Measurements from ENCODE around the gene TNFRSF11A.

Gene TNFRSF11A

DNA sequence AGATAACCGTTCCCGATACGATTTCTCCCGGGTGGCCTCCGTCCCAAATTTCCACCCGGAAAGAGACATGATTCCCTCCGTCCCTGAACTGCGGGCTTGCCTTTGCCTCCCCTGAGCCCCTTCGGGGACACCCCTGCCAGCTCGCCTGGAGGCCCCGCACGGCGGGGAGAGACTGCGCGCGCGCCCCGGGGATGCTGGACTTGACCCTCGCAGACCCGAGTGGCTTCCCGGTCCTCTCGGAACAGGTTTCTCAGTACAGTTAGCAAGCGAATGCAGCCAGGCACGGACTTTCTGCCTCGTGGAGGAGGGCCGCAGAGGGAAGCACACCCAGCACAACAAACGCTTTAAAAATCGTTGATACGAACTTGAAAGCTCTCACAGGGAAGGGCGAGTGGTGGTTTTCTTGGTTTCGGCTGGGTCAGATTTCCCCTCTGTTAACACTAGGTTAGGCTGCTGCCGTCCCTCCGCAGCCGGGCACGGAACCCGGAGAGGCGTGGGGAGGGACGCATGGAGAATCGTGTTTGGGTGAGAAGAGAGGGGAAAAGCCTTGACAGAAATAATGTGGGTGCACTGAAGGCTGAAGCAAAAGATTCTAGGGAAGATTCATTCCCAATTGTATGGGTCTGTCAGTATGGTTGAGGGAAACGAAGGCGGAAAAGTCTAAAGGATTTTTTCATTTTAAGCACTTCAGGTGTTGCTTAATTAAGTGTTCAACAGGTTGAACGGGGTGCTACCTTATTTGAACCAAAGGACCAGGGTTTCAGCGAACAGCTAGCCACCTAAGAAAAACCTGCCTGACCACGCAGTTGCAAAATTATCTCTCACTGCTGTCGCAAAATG lies 916 bp downstream of the TNFRSF11A start:
- peak; percentile 27 for DNase-seq (ENCODE audit: low spot score)

DNA sequence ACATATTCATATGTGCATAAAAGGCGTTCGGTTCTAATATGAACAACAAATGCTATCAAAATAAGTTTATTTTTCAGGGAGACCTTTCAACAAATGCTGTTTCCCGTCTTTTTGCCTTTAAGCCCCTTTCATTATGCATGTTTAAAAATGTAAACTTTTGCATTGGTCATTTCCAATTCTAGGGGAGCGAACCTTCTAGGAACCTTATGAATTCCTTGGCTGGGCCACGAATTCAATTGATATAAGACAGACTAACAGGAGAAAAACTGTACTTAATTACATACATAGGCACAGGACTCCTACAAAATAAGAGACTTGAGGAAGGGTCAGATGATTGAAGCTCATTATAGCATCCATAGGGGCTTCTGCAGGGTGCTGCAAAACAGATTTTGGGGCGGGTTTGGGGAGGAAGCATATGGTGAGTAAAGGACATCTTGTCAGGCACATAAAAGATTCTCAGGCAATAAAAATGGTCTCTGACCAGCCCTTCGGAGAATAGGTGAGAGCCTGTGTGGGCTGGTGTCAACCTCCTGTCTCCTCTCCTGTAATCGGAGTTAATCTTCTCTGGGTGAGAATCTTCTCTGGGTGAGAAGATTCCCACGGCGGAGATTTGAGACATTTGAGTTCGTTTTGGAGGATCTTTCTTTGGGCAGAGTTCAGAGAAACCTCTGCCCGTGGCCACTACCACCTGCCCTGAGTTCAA lies 1.7 kb downstream of the TNFRSF11A start:
- no peak for DNase-seq (ENCODE audit: low spot score)

GRCh38 chr18:62327977-62328376 lies 2.9 kb downstream of the TNFRSF11A start:
- no peak for DNase-seq (ENCODE audit: low spot score)

DNA sequence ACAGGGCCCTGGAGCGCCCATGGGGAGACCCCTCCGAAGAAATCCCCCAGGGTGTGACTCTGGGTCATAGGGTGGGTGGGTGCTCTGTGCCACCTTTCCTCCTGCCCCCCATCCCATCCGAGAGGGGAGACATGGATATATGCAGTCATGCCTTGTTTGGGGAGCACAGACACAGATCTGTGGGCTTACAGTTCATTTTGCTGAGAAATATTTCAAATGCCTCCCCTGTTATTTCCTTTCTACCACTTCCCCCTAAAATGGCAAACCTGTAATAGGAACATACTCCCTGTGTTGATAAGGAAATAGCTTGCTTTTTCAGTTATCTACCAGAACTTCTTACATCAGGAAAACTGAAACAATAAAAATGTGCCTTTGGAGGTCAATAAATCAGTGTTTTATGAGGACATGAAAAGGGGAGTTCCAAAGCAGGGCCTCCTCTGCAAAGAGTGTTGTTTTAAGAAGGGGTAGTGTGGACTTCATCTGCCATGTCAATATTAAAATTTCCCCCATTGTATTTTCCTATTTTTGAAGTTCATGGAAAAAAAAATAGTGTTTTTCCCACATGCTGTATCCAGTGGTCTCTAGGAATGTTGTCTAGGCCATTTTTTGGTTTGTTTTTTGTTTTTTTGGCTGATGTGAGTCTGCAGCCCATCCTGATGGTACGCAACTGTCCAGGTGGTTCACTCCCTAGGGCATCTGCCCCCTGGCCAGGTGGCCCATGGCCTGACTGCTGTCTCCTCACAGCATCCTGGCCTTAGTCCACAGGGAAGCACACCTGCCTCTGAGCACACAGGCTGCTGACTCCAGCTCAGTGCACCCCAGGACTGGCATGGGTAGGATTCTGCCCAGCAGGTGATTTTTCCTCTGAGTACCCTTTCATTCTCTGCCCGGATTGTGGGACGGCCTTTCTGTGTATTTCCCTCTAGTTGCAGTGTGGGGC lies 3.7 kb downstream of the TNFRSF11A start:
- DNase-seq (ENCODE audit: low spot score), result peak; percentile 21

GRCh38 chr18:62329691-62330454 lies 4.8 kb downstream of the TNFRSF11A start:
- peak; percentile 18 for DNase-seq (ENCODE audit: low spot score)

- no peak for DNase-seq (ENCODE audit: low spot score)
These were observed 5.5 kb downstream of the TNFRSF11A start for GRCh38 chr18:62330650-62331049.

DNA sequence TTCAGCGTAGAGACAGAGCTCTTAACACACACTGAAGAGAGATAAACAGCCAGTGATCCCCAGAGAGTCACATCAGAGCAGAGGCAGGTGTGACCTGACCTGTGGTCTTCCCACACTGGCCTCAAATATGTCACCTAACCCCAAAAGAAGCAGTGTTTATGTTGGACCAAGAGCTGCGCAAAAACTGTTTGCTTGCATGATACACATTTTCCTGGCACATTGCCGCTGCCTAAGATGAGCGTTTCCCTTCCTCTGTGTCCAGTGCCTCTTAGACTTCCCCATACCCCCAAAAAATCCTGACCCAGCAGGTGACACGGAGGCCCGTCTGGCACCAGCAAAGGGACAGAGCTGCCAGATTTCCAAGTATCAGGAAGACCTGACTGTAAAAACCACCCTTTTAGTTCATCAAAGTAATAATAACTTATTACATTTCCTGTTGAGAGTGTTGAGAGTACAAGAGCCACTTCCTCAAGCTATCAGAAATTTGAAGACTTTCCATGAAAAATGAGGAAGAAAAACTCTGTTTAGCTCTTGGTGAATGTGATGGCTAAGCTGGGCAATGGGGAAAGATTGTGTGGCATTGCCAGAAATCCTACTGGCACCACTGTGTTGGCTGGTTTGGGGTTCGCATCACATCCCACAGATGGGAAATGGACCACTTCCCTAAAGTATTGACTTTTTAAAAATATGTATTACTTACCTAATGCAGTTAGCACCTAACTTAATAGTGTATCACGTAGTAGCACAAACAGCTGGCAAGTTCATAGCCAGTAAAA lies 6.7 kb downstream of the TNFRSF11A start:
- DNase-seq (ENCODE audit: low spot score), result no peak

- no peak for DNase-seq (ENCODE audit: low spot score)
These were observed 7.3 kb downstream of the TNFRSF11A start for GRCh38 chr18:62332431-62332830.

DNA sequence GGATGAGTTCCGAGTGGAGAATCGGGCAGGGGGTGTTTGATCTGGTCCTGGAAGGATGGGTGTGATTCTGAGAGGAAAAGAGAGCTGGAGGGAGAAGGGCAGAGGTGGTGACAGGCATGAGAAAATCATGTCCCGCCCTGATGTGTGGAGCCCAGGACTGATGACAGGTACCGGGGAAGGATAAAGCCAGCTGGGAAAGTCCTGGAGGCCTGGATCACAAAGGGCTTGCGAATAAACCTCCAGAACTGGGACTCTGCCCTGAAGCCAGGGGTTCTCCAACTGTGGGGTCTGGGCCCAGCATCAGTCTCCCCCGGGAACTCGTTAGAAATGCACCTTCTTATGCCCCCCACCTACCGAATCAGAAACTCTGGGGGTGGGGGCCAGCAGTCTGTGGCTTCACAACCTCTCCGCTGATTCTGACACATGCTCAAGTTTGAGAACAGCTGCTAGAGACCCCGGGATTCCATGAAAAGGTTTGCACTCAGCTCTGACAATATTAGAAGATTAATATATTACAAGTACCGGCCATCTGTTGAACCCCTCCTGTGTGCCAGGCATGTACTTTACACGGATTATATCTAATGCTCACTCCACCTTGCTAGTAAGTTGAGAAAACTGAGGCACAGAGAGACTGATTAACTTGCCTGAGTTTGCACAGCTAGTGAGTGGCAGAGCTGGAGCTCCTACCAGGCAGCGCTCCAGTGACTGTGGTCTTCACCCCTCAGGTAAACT lies 8.0 kb downstream of the TNFRSF11A start:
- no peak for DNase-seq (ENCODE audit: low spot score)

- no peak for DNase-seq (ENCODE audit: low spot score)
These were observed 9.0 kb downstream of the TNFRSF11A start for GRCh38 chr18:62334120-62334519.

GRCh38 chr18:62335494-62335893 lies 10.4 kb downstream of the TNFRSF11A start:
- no peak for DNase-seq (ENCODE audit: low spot score)

DNA sequence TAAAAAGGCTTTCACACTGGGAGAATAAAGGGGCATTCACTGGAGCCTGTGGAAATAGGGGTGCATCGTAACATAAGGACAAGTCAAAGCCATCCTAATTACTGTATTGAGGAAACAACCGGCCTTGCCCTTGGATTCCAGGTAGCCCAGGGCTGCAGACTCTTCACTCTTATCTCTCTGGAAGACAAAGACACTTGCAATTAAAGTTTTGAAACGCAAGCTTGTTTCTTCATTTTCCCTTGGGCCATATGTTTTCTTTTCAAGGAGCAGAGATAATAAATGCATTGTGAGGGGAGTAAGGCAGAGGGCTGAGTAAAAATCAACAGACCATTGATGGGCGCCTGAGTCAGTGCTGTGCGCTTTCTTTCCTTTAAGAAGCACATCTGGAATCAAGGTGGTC lies 11.5 kb downstream of the TNFRSF11A start:
- DNase-seq (ENCODE audit: low spot score), result no peak

DNA sequence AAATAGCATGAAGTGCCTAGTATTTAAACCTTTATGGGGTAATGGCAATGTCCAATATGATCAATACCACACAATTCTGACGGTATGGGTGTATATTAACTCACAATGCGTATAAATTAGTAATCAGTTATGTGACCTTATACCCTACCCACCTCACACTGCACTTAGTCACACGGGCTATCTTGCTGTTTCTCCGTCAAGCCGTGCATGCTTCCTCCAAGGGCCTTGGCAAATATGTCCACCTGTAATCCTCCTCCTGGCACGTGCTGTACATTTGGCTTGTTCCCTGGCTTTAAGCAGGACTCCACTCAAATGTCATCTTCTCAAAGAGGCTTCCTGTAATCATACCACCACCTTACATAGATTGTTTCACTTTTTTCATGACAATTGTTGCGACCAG lies 12.2 kb downstream of the TNFRSF11A start:
- DNase-seq (ENCODE audit: low spot score), result no peak

- no peak for DNase-seq (ENCODE audit: low spot score)
These were observed 13.5 kb downstream of the TNFRSF11A start for GRCh38 chr18:62338446-62339105.

DNA sequence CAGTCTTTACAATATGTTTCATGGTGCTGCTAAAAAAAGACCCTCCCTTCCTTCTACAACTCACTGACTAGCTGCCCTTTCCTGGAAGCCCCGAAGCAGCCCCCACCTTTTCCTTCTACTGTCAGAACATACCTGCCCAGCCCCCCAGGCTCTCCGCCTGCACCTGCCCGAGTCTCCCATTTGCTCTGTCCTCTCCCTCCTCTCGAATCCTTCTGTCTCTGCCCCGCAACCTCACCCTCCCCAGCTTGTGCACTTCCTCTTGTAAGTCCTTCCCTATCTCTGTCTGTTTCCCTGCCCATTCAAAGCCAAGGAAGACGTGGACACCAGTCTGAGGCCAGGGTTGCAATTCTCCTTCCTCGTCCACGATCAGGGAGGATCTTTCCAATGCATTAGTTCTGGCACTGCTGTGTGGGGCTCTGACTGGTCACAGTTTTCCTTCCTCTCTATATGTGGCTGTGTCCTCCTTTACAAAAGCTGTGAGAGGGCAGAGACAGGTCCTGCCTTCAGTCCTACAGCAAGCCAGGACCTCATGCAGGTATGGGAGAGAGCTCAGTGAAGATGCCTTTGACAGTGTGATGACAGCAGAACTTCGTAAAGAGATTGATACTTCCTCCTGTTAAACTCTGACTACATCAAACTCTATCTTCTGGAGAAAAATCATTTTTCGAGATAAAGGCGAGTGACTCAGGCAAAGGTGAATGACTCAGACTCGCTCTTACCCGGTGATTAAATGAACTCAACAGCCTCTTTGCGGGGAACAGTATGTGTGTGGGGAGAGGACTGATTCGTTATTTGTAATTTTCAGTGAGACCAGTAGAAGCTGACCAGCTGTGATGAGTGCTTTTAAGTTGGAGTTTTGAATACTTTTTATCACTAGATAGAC lies 14.2 kb downstream of the TNFRSF11A start:
- DNase-seq (ENCODE audit: low spot score), result peak; percentile 48

DNA sequence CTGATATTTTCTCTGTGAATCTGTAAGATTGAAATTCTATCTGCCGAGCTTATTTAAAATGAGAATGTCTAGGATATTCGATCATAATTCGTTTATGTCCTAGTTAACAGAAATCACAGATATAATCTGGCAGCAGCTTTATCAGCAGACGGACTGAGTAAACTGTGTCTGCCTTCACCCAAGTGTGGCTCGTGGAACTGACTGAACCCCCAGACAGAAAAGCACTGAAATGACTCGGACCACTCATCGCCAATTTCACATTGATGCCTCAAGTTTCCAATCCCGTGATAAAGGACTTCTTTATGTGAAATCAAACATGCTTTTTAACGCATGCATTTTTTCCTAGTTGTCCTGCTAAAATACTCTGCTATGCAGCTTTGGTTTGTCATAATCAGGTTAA lies 15.9 kb downstream of the TNFRSF11A start:
- DNase-seq (ENCODE audit: low spot score), result no peak

DNA sequence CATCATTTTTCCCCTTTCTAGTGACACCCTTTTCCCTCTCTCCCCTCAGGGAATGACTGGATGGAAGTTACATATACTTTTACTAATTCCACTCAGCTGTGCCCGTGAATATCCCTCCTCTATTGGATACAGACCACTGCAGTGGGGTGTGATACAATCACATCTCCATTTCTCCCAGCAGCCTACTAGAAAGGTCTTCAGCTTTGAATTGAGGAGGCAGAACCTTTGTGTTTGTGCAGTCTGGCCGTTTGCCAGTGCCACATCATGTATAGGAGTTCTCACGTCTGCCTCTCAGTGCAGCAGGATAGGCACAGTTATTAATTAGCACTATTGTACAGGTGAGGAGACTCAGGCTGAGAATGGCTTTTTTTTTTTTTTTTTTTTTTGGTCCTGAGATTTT lies 16.4 kb downstream of the TNFRSF11A start:
- DNase-seq (ENCODE audit: low spot score), result no peak

GRCh38 chr18:62342884-62343283 lies 17.8 kb downstream of the TNFRSF11A start:
- DNase-seq (ENCODE audit: low spot score), result no peak

DNA sequence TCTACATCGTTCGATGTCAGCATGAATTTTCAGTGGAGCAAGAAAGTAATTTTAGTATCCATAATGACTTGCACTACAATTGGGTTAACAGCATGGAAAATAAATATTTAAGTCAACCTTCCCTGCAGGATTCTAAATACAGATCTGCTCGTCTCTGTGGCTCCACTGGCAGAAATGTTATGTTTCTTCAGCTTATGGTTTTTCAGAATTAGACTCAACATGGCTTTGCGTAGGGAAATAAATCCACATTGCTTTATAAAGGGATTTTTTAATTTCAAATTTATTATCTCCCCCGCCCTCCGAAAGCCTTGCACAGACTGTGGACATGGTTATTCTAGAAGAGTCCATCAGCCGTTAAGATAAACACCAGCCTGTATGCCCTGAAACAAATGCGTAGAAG lies 18.2 kb downstream of the TNFRSF11A start:
- no peak for DNase-seq (ENCODE audit: low spot score)
